Effector CD4-positive, alpha-beta T cell (primary cell): ENCODE results near the gene SEMA5B. TPM values are rescaled to one million over a fixed set of nuclear protein-coding genes. Genes with fewer than 3 reads are reported as not detected.

ENCODE experiments used
- DNase-seq: peaks from one replicate; pipeline ENCODE4 v3.0.0-alpha.2; 2020
- total RNA-seq: gene quantifications from one replicate; lab custom pipeline; 2026; lab: John Stamatoyannopoulos, UW

SEMA5B gene, protein sequence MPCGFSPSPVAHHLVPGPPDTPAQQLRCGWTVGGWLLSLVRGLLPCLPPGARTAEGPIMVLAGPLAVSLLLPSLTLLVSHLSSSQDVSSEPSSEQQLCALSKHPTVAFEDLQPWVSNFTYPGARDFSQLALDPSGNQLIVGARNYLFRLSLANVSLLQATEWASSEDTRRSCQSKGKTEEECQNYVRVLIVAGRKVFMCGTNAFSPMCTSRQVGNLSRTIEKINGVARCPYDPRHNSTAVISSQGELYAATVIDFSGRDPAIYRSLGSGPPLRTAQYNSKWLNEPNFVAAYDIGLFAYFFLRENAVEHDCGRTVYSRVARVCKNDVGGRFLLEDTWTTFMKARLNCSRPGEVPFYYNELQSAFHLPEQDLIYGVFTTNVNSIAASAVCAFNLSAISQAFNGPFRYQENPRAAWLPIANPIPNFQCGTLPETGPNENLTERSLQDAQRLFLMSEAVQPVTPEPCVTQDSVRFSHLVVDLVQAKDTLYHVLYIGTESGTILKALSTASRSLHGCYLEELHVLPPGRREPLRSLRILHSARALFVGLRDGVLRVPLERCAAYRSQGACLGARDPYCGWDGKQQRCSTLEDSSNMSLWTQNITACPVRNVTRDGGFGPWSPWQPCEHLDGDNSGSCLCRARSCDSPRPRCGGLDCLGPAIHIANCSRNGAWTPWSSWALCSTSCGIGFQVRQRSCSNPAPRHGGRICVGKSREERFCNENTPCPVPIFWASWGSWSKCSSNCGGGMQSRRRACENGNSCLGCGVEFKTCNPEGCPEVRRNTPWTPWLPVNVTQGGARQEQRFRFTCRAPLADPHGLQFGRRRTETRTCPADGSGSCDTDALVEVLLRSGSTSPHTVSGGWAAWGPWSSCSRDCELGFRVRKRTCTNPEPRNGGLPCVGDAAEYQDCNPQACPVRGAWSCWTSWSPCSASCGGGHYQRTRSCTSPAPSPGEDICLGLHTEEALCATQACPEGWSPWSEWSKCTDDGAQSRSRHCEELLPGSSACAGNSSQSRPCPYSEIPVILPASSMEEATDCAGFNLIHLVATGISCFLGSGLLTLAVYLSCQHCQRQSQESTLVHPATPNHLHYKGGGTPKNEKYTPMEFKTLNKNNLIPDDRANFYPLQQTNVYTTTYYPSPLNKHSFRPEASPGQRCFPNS
- not detected for total RNA-seq

DNA sequence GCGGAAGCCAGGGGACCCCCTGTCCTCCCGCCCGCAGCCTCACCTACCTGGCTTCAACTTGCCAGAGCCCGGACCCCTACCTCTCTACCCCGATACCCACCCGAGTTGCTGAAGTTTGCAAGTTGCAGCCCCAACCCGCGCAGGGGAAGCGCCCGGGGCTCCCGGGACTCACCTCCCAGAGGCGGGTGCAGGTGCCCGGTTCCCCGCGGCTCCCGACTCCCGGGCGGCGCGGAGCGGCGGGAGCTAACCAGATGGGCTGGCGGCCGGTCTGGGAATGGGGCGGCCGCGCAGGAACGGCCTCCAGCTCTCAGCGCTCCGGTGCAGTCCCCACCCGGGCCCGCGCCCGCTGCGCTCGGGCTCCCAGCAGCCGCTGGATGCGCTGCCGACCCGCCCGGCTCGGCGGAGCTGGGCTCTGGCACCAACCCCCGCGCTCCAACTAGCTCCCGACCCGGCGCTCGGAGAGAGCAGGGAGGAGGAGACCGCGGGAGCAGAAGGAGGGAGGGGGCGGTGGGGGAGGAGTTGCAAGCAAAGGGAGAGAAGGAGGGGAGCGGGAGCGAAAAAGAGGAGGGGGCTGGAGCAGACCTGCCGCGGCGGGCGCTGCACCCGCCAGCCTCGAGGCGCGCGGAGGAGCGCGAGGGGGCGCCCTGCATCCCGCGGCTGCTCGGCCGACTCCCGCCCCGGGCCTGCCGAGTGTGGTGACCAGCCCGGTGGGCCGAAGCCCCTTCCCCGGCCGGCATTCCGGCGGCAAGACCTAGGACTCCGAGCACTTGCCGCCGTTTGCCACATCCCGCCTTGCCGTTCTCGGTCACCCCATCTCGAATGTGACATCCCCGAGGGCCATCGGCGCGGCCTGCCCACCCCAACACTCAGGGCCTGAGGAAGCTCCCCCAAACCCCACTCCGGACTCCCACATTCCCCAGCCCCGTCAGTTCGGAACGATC, at the start of gene SEMA5B:
SEMA5B (minus strand) TSS at position 472 of the 941 bp plus-strand sequence. CDS start 66,500 bp downstream, outside the sequence.
- no peak for DNase-seq

DNA sequence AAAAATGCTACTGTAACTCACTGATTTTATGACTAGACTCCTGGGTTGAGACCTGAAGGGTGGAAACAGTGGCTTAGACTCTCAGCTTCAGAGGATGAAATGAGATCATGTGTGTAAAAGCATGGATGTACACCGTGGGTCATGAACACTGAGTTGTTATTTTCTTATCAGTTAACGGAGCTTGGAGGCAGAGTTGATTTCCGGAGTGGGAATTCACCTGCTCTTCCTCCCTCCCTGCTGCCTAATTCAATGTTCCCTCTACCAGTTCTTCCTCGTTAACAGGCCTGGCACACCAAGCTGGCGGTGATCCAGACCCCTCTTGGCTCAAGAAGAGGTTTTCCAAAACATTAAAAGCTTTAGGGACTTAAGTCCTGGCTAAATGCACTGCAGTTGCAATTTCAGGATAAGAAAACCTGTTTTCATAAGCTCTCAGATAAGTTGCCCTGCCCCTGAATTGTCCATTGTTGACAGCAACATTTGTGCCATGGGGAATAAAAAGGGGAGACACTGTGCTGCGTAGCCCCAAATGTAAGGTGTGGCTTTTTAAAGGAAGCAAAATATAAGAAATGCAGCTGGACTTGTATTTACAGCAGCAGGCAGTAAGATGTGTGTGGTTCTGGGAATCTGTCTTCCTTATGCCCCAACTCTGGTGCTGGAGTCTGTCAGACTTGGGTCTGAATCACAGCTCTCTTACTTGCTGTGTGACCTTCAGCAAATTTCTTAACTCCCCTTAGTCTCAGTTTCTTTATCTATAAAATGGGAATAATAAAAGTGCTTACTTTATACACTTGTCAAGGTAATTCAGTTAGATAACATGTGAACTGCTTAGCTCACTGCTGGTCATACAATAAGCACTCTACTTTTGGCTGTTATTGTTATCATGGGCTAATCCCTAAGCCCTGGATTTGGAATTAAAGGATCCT, 49.2 kb upstream of the SEMA5B start:
- no peak for DNase-seq

DNA sequence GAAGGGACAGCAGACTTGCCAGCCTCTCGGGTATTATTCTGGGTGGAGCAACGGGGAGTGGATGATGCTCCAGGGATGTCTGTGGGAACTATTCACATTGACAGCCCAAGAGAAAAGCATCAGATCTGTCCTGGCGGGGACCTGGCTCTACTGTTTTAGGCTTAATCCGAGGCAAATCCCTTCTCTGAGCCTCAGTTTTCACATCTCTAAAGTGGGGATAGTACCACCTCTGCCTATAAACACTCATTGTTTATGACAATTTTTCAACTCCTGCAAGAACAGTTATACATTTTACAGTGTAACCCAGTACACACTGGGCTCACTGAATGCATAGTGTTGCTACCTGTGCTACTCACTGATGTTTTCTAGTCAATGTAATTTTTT, 48.5 kb upstream of the SEMA5B start:
- DNase-seq: no peak

DNA sequence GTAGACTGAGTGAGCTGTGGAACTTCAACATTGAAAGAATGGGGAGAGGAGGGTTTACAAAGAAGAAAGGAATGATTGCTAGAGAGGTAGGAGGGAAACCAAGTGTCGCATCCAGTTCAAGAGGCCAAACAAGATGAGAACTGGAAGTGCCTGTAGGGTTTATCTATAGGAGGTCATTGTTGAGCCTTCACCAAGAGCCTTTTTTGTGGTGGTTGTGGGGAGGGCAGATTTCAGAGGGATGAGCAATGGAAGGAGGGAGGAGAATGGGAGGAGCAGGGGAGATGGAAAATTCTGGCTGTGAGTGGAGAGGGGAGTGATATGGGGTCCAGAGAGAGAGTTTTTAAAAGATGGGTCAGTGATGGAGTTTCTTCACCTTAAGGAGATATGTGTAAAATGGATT, 47.8 kb upstream of the SEMA5B start:
- no peak for DNase-seq

DNA sequence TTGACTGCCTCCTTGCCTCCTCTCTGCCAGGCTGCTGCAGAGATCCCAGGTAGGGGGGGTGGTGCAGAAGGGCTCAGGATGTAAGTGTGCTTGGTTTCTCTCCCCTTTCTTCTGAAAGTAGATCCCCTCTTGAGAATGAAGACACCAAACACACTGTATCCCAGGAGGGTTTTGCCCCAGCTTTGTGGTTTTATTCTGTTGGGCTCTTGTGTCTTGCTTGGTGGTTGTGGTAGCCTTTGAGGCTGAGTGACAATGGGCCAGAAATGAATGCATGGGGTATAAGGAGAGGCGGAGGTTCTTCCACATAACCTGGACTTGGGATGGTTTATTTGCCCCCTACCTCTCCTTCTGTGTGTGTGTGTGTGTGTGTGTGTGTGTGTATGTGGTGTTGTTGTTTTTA, 45.0 kb upstream of the SEMA5B start:
- DNase-seq: no peak

DNA sequence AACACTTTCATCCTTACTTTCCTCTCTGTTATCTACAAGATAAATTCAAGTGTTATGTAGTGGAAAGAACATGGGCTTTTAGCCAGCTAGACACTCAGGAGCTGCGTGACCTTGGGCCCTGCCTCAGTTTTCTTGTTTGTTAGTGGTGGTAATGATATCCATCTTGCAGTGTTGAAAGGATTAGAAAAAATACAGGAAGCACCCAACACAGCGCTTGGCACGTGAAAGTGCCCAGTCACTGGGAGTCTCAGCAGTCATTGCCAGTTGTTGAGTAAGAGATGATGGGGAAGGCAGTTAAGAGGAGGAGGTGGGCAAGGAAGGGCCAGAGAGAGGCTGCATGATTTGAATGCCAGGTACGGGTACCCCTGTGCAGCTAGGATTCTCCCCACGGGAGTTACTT, 44.6 kb upstream of the SEMA5B start:
- no peak for DNase-seq

DNA sequence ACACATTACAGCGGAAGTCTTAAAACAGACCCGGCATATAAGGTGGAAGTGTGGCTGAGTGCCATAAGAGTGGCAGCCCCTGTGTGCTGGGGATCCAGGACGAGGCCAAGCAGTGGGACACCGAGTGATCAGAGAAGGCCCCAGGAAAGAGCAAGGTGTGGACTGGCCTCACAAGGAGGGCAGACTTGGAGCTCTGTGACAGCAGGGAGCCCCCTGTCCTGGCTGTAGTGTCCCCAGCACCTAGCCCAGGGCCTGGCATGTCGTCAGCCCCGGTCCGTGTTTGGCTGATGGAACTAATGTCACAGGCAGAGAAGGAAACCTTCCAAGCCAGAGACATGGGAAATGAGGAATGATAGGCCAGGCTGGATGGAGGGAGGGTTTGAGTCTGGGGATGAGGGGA, 44.0 kb upstream of the SEMA5B start:
- DNase-seq: no peak

DNA sequence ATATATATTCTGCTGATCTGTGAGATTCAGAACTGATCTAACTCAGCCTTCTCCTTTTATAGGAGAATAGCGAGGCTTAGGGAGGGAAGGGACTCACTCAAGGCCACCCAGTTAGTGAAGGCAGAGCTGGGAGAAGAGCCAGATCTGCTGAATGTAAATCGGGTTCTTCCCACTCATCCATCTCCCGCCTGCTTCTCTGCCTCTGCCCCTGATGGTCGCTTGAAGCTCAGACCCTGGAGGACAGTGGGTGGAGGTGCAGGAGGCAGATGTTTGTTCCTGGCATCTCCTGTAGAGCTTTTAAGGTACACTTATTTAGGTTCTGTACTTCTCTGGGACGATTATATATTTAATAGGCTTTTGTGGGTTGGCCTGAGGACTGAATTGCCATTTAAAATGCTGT, 43.6 kb upstream of the SEMA5B start:
- DNase-seq: no peak

DNA sequence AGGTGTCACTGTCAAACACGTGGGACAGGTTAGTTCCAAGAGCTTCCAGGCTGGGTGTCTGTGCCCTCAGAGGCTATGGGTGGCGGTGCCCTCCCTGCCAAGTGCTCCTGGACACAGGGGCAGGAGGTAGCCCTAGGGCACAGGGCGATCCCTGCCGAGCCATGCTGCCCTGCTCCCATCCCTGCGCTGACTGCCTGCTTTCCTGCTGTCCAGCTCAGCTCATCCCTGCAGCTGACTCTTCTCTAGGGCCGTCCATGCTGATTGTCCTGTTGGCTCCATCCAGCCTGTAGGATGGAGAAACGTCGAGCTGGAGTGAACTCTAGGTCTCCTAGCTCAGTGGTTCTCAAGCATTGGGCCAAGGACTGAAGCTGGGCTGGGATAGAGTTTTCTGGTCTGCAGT, 42.9 kb upstream of the SEMA5B start:
- DNase-seq: no peak

DNA sequence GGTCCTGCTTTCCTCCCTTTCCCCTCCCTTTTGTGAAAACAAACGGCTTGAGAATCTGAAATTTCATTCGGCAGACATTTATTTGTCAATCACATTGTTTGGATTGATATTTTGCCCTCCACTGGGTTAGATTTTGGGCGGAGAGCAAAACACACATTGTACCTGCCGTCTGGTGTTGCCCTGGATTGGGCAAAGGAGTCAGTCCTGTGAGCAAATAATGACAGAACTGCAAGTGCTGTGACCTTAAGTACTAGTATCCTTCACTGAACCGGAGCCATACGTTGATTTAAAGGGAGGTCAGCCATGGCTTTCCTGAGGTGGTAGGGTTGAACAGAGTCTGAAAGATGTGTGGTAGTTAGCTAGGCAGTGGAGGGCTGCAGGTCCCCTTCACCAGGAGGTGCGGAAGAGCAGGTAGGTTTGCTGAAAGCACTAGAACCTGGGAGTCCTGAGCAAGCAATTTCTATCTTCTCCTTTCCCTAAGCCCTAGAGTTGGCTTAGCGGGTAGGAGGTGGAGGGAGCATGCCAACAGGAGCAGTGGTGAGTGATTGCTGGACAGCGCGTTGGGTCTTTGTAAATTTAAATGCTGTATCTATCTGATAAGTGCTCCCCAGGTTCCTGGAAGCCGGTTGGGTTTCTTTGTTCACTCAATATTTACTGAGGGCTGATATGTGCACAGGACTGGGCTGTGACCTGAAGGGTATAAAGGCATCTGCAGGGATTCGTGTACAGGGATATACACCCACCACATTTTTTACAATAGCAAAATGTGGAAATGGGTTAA, 41.2 kb upstream of the SEMA5B start:
- no peak for DNase-seq

DNA sequence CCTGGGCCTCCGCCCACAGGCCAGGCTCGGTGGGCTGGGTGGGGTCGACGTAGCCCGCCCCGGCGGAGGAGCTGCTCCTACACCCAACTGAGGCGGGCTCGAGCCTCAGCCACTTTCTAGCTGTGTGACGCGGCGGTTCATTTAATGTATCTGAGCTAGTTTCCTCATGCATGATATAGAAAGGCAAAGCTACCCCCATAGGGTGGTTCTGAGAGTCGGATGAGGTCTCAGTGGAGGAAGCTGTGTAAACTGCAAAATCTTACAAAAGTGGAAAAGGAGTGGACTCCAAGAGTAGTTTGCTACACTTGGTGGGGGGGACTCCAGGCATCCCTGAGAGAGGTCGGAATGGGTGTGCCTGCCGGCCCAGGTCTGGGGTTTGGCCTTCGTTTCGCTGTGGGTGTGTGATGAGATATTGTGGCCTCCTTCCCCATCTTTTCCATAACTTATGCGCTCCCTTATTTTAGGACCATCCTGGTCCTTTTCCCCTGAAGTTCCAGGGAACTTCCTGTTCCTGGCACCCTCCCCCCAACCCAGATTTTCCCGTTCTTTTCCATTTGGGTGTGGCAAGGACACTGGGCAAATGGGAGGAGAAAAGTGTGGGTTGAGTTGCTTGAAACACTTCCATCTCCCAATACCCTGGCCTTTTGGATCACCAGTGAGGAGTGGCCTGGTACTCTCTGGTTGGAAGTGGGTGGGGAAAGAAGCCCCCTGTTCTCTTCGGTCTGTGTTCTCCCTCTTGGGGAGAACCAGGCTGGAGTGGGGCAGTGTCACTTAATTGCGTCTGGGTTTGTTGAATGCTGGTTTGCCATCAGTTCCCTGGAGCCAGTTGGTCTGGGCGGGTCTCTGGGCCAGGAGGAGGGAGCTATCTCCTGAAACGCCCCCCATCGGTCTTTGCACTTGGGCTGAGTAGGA, 40.4 kb upstream of the SEMA5B start:
- DNase-seq: no peak

DNA sequence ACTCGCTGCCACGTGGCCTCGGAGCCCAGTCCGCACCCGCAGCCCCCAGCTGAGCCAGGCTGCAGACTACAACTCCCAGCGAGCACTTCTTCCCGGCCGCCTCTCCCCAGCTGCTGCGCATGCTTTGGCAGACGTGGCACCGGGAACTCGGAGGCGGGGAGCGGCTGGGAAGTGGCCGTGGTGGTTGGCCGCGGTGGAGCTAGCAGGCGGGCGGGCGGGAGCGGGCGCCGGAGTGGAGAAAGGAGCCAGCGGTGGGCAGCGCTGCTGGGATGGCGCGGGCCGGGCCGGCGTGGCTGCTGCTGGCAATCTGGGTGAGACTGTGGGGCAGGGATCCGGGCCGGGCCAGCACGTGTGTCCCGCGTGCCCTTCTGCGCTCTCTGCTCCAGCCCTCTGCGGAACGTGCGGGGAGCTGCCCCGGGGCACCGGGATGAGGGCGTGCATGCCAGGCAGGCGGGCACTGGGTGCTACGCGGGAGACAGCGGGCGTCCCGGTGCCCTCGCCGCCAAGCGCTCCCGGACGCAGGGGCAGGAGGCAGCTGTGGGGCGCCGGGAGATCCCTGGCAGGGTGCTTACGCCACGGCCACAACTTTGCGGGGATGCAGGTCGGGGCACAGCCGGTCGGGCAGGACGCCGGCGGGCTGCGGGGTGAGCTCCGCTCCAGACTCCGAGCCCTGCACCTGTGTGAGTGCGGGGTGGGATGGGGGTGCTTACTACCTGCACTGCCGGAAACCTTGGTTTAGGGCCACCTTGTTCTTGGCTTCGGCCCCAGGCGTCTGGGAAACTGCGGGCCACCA, 39.5 kb upstream of the SEMA5B start, which contains the start of gene PDIA5:
PDIA5 (plus strand) TSS at position 130 of the 793 bp plus-strand sequence; CDS start at position 270, 140 bp downstream.
- no peak for DNase-seq

DNA sequence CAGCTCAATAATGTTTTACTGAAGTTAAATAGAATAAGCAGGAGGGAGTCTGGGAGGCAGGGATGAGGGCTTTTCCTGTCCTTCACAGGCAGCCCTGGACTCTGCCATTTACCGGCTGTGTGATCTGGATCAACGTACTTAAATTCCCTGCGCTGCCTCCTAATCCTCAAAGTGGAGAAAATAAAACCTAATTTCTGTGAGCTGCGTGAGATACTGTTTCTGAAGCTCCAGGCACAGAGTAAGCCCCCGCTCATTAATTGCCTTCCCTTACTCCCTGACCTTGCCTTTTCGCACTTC, 39.0 kb upstream of the SEMA5B start:
- DNase-seq: no peak

DNA sequence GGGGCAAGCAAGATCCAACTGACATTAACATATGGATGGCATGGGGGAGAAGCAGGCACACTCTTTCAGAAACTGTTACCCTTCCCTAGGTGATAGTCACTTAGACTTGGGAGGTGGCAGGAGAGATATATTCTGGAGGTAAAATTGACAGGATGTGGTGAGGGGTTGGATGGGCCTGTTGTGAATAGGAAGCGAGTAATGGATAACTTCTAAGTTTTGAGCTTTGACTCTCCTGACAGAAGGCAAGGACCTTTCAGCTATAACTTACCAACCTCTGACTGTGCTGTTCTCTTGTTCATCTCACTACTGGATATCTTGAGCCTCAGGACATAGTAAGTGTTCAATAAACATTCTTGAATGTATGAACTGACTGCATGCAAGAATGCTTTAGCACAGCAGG, 37.4 kb upstream of the SEMA5B start:
- DNase-seq: no peak

DNA sequence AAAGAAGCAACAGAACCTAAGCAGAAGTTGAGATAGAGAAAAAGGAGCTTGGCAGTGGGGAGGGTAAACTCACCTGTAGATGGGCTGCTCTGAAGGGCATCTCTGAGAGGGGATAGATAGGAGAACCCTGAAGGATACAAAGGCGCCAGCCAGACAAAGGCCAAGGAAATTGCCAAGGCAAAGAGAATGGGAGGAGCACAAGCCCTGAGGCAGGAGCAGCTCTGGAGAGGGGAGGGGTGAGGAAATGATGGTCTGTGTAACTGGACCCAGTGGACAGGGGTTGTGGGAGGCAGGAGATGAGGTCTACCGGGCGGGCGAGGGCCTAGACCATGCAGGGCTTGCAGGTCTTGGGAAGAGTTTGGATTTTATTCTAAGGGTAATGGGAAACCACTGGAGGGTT, 36.9 kb upstream of the SEMA5B start:
- no peak for DNase-seq

DNA sequence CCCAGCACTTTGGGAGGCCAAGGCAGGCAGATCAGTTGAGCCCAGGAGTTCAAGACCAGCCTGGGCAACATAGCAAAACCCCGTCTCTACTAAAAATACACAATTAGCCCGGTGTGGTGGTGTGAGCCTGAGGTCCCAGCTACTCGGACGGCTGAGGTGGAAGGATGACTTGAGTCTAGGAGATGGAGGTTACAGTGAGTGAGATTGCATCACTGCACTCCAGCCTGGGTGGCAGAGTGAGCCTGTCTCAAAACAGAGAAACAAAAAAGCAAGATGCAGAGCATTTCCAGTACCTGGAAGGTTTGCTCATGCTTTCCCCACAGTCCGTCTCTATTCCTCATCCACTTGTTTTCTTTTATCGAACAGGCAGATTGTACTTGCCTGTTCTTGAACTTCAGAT, 35.5 kb upstream of the SEMA5B start:
- DNase-seq: no peak

DNA sequence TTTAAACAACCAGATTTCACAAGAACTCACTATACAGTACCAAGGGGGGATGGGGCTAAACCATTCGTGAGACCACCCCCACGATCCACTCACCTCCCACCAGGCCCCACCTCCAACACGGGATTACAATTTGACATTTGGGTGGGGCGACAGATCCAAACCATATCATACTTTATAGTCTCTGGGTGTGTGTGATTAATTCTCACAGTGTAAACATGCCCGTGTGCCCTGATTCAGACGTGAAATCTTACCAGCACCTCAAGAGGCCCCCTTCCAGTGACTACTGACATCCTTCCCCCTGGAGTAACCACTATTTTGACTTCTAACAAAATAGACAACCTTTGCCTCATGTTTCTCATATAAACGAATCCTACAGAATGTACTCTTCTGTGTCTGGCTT, 34.3 kb upstream of the SEMA5B start:
- DNase-seq: no peak

DNA sequence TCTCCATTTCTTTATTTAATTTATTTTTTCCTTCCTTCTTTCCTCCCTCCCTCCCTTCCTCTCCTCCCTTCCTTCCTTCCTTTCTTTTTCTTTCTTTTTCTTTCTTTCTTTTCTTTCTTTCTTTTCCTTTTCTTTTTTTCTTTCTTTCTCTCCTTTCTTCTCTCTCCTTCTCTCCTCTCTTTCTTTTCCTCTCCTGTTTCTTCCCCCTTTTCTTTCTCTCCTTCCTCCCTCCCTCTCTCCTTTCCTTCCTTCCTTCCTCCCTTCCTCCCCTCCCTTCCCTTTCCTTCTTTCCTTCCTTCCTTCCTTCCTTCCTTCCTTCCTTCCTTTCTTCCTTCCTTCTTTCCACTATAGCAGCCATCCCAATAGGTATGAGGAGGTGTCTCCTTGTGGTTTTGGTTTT, 32.5 kb upstream of the SEMA5B start:
- DNase-seq: no peak
